Activated CD8-positive, alpha-beta memory T cell treated with anti-CD3 and anti-CD28 coated beads, Interleukin-2, amount 50 U/mL, for 4 hours (primary cell): ENCODE results near the gene ADRA2B.

Experiments
- DNase-seq: peaks from one replicate; pipeline ENCODE4 v3.0.0-alpha.2; 2020

Gene ADRA2B

GRCh38 chr2:96136129-96136720, 19.9 kb upstream of the ADRA2B start:
- no peak for DNase-seq

- DNase-seq, result no peak
Measured at GRCh38 chr2:96135621-96136020, 19.2 kb upstream of the ADRA2B start.

- DNase-seq, result no peak
Measured at GRCh38 chr2:96135171-96135570, 18.8 kb upstream of the ADRA2B start.

DNA sequence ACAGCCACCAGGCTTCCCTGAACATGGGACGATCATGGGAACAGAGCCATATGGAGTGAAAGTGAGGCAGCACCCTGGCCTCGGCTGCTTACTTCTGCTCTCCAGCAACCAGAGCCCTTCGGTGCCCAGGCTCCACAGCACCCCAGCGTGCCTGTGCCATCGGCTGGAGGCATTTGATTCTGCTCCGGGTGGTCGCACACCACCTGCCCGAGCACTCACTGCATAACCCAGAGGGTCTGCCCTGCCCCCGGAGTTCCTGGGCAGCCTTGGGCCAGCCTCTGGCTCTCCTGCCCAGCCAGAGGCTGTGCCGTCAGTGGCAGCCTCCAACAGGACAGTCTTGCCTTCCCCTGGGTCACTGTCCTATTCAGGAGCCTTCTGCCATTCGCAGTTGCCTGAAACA, 18.1 kb upstream of the ADRA2B start:
- no peak for DNase-seq

DNA sequence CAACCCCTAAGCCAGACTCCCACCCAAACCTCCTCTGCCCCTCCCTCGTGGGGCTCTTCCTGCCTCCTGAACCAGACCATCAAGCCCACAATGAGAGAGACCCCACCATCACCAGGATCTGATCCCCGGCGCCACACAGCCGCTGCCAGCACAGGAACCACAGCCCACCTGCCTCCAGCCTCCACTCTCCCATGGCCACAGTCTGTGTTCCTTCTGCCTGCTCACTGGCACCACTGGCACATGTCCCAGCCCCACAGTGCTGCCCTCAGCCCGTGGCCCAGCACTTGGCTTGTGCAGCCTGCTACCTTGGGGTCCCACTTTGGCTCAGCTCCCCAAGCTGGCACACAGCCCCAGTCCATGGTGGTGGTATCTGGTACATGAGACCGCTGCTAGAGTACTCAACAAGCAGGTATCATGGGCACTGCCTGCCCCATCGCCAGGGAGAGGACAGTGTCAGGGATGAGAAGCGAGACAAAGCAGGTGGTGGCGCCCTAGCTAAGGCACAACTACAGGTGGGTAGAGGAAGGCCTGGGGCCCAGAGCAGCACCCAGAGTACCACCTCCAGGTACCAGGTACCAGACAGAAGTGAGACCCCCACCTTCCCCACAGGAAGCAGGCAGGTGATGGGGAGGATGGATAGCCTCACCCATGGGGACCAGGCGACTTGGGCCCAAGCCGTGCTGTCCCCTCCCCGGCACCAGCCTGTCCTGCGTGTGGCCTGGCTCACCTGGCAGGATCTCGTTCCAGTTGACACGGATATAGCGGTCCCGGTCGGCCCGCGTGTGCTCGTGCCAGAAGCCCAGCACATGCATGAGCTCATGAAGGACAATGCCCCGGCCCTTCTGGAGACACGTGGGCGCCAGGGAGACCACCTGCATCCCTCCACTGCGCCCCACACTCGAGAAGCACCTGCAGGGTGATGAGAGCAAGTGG, 15.7 kb upstream of the ADRA2B start:
- DNase-seq, result no peak

DNA sequence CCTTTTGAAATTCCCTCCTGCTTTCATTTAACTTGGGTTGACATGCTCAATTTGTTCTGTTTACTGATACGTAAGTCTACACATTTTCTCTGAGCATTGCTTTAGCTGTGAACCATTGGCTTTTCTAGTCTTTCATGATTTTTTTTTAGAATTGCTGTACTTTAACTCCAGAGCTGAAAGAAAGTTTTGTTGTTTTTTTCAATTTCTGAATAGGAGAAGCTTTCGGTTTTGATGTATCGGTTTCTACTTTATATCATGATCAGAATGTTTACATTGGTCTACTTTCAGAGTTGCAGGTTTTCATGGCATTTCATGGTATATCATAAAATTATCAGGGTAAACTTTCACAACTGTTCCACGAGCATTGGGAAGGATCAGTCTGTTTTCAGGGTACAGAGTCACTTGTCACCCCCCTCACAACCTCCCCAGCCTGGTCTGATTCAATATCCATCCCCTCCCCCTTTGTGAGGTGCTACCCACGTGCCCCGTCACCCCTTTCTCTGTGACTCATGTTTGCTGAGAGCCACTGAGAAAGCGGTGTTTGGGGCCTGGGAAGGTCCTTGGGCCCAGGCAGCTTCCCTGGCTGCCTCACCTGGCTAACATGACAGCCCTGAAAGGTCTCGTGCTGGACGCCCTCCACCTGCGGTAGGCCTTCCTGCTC, 14.9 kb upstream of the ADRA2B start:
- peak; percentile 46 for DNase-seq

DNA sequence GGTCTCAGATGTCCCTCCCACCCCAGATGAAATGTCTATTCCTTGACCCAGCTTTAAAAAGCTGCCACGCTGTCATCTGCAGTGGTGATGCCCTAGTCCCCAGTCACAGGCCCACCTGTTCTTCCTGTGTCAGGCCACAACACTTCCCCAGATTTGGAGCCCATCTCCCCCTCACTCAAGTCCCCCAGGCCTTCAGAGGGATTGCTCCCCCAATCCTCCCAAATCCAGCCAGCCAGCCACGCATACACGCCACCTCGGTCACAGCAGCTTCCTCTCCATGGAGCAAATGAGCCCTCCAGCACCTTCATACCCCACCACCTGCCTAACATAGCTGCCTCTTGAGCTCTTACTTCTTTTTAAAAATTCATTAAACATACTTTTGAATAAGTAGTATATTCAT, 14.1 kb upstream of the ADRA2B start:
- DNase-seq, result no peak

DNA sequence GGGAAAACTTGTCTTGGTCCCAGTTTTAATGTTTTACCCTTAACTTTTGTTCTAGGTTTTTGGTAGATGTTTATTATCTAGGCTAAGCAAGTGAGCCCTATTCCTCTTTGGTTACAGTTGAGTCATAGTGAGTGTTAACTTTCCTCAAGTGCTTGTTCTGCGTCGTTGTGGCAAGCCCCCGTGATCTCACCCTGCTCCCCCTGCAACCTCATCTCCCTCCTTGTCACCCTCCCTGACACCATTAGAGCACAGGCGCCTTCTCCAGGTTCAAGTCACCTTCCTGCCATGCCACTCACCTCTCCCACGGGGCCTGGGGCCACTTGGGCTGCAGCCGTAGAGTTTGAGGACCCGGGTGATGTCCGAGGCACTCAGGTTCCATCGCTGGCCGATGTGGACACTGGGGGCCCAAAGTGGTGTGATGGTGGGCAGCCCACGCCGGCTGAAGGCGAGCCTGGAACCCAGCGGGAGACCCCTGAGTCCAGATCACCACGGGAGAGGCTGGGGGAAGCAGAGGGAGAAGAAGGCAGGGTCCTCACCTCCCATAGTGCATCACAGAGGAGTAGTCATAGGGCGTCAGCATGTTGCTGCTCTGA, 13.3 kb upstream of the ADRA2B start:
- DNase-seq, result no peak

DNA sequence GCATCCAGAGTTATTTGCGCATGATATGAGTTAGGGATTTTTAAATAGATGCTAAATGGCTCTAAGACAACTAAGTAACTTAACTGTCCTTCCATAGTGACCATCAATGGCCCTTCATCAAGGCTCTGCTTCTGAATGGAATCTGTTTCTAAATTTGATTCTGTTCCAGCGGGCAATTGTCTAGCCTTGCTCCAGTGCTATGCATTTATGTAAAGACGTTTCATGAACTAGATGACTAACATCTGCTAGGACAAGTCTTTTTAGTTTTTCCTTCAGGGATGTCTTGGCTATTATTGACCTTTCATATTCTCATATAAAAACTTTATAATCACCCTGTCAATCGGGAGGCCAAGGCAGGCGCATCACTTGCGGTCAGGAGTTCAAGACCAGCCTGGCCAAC, 12.1 kb upstream of the ADRA2B start:
- no peak for DNase-seq

DNA sequence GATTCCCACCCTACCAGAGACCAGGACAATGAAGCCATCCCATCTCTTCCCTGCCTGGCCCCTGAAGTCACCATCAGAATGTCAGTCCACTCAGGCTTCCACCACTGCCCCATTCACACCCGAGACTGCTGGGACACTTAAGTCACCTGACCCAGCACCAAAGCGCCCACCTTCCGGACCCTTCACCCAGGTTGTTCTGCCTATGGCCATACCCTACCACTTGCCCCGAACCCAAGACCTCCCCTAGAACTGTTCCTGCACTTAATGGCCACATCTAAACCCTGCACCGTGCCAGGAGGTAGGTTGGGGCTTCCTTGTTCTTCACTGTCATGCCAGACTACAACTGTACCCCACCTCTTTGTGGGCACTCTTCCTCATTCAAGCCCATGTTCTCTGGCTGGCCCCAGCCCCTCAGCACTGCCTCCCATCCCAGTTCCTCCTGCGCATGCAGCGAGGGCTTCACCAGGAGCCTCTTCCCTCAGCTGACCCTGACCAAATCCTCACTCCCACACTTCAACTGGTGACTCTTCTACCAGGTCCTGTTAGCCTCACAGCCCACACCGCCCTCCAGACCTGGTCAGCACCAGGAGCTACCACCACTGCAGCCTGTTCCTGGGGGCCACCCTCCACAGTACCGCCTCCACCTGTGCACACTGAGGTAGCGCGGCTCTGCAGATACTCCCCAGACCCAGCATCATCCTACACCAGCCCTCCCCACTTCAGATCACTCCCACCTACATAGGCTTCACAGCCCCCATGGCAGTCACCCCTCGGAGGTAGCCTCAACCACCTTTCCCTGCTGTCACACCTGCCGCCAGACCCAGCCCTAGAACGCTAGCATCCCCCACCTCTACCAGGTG, 8.3 kb upstream of the ADRA2B start:
- no peak for DNase-seq

- DNase-seq, result no peak
Measured at GRCh38 chr2:96123936-96124335, 7.6 kb upstream of the ADRA2B start.

- DNase-seq, result no peak
Measured at GRCh38 chr2:96123290-96123689, 6.9 kb upstream of the ADRA2B start.

DNA sequence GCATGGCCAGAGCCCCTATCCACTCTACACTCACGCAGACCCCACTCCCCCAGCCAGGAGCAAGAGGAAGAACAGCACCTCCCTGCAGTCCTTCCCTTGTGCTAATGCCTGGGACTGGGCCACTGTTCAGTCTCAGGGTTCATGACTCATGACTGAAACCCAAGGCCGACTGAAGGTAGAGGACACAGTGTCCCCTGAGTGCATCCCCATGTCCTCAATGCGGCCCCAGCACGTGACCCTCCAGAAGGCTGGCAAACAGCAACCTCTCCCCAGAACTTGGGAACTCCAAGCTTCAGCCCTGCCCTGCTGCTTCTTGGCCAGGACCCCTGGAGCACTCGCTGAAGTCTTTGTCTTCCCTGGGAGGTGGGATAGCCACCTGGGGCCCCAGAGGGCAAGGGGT, 6.0 kb upstream of the ADRA2B start:
- no peak for DNase-seq

DNA sequence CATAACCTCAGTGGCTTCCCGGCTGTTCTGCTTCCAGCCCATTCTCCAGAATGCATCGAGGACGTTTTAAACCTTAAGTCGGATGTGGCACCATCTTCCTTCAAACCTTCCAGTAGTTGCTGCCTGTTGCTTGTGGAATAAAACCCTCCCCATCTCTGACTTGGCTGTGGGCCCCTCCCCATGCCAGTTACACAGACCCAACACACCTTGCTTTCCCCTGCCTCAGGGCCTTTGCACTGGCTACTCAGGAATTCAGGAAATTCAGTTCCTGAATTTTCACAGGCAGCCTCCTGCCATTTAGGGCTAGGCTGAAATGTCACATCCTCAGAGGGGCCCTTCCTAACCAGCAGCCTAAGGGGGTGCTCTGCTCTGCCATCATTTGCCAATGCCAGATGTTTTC, 5.0 kb upstream of the ADRA2B start:
- DNase-seq, result no peak

DNA sequence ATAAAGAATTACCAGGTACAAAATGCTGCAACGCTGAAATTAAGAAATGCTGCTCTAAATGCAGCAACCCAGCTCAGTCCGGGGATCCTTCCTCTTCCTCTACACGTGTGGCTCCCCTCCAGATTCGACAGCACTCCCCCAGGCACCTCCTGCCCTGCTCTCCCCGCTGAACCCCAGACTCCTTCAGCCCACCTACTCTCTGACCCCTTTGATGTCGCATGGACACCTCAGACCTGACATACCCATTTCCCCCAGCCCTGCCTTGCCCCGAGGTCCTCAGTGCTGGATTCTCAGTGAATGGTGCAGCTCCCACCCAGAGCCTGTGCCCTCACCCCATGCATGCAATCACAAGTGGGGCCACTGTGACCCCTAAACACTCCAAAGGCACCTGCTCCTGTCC, 4.6 kb upstream of the ADRA2B start:
- DNase-seq, result no peak

DNA sequence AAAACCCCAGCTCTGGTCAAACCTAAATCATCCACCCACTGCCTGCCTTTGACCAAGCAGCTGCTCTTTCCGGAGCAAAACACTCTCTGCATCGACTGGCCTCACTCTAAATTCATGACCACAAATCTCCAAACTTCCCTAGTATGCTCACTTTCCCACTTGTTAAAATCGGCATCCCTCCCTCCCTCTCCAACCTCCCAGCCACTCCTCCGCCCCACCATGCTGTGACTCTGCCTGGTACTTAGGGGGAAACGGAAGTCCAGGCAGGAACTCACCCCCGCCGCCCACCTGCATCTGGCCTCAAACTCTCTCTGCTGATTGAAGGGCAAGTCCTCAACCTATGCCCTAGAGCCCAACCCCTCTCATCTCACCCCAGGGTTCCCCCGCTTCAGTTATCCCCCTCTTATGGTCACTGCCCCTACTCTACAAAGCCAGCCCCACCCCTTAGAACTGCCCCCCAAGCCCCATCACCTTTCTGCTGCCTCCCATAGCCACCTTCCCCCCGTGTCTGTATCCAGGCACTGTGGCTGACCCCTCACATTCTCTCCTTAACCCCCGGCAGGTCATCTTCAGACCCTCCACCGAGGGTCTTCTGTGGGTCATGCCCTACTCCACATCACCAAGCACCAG, 3.8 kb upstream of the ADRA2B start:
- DNase-seq, result no peak

DNA sequence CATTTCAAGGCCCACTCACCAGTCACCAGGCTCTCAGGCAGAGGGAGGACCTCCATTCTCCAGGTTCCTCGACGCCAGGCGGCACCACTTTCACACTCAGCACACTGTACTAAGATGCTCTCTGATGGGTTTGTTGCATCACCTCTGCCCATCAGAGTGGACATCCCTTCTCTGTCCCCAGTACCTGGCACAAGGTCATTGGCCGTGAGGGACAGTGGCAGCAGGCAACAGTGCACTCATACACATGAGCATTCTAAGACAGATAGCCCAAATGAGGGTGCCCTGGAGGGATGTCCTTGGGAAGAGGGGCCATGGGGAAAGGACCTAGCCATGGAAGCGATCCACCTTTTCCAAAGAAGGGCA, 3.0 kb upstream of the ADRA2B start:
- DNase-seq, result no peak

GRCh38 chr2:96118698-96119388, 2.5 kb upstream of the ADRA2B start:
- DNase-seq, result peak; percentile 4

DNA sequence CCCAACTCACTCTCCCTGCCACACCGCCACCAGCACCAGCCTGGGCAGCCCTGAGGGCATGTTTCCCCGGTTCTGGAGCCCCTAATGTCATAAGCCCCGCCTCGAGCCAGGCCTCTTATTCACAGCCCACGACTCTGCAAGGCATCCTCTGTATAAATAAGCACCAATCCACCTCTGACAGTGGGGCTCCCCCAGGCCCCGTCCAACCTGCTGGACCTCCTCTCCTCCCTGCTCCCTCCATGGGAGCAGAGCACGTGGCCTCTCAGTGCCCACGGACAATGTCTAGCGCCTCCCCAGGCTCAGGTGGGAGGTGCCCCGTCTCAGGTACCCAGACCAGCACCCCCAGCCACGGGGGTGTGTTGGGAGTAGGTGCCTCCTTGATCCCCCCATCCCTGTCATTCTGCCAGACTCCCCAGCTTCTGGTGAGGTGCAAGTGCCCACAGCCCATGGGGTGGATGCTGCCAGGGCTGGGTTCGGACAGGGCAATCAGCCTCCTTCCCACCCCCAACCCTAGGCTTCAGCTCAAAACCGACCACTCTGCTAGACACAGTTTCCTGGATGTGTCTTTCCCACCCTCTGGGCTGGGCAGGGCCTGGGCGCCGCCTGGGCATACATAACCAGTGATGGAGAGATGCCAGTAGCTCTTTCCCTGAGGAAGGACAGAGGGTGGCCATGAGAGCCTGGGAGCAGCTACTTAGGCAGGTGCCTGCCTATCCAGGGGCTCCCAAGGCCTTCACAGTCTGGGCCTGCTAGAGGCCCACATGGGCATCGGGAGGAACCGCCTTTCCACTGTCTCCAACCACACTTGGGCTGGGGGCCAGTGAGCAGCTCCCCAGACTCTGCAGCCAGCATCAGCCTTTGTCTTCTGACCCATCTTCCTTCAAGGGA, 1.6 kb upstream of the ADRA2B start:
- DNase-seq, result peak; percentile 18

GRCh38 chr2:96116879-96117533, 635 bp upstream of the ADRA2B start:
- peak; percentile 65 for DNase-seq
